Measurements from ENCODE around the gene BPIFA2.

DNA sequence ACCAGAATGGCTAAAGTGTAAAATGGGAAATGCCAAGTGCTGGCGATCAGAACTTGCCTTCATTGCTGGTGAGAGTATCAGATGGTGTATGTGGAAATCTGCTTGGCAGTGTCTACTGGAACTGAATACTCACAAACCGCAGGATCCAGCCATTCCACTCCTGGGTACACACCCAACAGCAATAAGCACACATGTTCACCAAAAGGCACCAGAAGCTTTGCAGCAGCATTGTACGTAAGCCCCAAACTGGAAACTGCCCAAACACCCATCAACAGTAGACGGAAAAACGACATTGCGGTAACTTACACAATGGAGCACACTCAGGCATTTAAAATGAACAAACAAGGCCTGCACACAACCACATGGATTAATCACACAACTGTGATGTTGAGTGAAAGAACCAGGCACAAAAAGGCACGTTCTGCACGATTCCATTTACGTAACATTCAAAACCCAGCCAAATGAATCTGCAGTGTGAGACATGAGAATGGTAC, 37.3 kb upstream of the BPIFA2 start:
- TF ChIP-seq YY1 (IDR thresholded peaks at IDR 0.05; ENCODE audit: insufficient read depth, insufficient read length): no peak
- TF ChIP-seq SUZ12 (IDR thresholded peaks at IDR 0.05; ENCODE audit: extremely low read depth, insufficient read depth, insufficient read length): no peak

All from NT2/D1 (cell line).